NOMO-1 (cell line): Measurements from ENCODE around the gene KRTAP5-3.
"Not testable (repeated sequence)": the region's sequence is repeated elsewhere in the genome, so short reads cannot be mapped to it uniquely, and the experiment has no call there.

ENCODE experiments used
- DNase-seq, 2 experiments: peaks; one replicate each; lab custom pipeline; 2025; ENCODE audit not compliant: unreplicated experiment in 2 of 2; lab: John Stamatoyannopoulos, UW

KRTAP5-3 gene, protein sequence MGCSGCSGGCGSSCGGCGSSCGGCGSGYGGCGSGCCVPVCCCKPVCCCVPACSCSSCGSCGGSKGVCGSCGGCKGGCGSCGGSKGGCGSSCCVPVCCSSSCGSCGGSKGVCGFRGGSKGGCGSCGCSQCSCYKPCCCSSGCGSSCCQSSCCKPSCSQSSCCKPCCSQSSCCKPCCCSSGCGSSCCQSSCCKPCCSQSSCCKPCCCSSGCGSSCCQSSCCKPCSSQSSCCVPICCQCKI

DNA sequence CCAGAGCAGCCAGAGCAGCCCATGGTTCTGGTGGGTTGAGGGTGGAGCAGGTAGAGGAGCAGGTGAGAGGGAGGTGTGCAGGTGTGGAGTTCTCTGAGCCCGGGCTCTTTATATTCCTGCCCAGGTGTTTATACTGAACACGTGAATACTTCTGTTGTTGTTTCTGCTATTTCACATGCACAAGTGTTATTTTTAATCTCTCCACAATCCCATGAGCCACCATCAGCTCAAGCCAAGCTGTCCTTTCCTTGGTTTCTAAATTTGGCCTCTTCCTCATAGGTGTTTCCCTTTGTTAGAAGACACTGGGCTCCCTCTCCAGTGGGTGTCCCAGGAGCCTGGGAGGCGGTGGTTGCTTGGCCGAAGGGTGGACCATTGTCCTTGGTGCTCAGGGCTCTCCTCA, at the start of gene KRTAP5-3:
TSS of gene KRTAP5-3 (minus strand) at position 101 of the 400 bp plus-strand sequence. CDS start at position 23, 78 bp downstream.
- DNase-seq: no peak

DNA sequence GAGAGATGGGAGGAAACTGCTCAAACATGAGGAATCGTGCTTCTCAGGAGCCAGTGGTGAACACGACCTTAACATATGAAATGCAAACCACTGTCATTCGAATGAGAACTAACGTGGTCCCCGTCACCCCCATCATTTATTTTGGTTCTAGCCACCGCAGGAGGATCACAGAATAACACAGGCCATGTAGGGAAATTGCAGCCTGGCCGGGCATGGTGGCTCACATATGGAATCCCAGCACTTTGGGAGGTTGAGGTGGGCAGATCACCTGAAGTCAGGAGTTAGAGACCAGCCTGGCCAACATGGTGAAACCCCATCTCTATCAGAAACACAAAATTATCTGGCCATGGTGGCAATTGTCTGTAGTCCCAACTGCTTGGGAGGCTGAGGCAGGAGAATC, 48.4 kb upstream of the KRTAP5-3 start:
- DNase-seq: no peak

- DNase-seq: no peak
These were observed 47.8 kb upstream of the KRTAP5-3 start for GRCh38 chr11:1656061-1656441.

- no peak for DNase-seq
These were observed 47.2 kb upstream of the KRTAP5-3 start for GRCh38 chr11:1655168-1656060.

DNA sequence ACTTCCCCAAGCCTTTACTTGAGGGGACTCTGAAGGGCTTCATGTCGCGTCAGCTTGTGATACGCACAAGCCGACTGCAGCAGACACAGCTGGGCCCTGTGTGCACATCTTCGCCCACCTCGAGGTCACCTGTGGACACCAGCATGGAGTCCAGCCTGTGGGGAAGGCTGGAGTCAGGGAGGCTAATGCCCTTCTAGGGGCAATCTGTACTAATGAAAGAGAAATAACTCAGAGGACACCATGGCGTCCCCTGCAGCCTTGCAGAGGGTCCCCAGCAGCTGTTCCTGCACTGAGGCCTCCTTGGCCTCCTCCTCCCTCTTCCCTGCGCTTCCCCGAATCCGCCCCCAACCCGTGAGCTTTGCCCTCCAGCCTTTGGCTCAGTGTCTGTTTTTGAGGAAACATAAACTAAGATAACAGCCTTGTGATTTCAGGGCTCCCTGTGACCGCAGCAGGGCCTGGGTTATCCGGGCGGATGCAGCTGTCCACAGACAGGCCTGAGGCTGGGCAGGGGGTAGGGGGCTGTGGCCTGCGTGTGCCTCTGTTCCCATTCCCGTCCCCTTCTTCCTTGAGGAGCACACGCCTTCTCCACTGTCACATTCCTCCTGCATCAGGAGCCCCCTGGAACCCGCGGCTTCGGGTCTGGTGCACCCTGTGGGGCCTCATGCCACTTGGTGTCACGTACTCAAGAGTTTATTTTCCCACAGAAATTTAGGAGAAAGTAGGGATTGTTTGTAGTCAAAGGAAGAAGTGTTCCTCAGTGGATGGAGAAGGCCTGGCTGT, 46.3 kb upstream of the KRTAP5-3 start:
- no peak for DNase-seq

GRCh38 chr11:1653541-1654387, 45.5 kb upstream of the KRTAP5-3 start:
- DNase-seq: no peak

DNA sequence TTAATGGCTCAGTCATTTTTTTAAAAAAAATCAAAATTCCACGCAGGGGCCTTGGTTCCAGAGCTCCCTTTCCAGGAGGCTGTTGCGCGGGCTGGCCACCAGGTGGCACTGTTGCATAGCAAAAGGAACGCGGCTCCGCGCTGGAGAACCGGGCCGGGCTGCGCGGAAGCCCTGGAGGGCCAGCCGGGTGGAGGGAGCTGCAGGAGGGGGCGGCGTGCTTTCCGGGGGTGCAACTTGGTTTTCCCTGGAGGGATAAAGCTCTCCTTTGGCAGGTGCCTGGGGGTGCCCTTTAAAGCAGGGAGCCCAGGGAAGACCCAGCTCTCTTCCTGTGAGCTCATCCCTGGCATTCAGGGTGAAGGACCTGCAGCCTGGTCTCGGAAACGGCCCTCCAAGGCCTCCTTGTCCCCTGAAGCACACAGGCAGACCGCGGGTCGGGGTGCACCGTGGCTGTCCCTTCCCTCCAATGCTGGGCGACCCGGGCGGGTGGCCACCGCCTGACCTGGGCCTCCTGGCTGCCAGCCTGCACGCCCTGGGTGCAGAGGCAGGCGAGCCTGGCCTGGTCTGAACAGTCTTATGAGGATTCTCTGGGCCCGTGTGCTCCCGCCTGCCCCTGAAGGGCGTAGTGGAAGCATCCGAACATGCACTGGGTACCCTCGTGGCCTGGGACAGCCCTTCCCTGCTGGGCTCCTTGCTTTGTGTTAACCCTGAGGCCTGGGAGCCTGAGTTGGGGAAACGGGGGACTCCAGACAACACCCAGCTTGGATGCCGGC, 44.7 kb upstream of the KRTAP5-3 start:
- peak; percentile 10 to 46 for DNase-seq

GRCh38 chr11:1652442-1652770, 44.1 kb upstream of the KRTAP5-3 start:
- DNase-seq: no peak

GRCh38 chr11:1652026-1652425, 43.8 kb upstream of the KRTAP5-3 start:
- DNase-seq: no peak

DNA sequence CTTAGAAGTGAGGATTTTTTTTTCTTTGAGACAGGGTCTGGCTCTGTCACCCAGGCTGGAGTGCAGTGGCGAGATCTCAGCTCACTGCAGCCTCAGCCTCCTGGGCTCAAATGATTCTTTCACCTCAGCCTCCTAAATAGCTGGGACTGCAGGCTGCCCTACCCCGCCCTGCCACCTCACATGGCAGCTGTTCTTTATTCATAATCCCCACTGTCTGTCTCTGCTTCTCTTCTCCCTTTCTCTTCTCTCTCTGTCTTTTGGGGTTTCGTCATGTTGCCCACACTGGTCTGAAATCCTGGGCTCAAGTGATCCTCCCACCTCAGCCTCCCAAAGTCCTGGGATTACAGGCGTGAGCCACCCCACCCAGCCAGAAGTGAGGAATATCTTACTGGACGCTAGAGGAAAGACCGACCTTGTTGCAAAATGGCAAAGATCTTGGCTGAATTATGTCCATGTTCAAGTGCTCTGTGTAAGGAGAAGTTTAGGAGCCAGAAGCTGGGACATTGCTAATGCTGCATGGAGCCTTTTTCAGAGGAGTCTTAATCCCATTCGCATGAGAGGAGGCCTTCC, 43.2 kb upstream of the KRTAP5-3 start:
- DNase-seq: no peak

GRCh38 chr11:1650918-1651262, 42.6 kb upstream of the KRTAP5-3 start:
- no peak for DNase-seq

DNA sequence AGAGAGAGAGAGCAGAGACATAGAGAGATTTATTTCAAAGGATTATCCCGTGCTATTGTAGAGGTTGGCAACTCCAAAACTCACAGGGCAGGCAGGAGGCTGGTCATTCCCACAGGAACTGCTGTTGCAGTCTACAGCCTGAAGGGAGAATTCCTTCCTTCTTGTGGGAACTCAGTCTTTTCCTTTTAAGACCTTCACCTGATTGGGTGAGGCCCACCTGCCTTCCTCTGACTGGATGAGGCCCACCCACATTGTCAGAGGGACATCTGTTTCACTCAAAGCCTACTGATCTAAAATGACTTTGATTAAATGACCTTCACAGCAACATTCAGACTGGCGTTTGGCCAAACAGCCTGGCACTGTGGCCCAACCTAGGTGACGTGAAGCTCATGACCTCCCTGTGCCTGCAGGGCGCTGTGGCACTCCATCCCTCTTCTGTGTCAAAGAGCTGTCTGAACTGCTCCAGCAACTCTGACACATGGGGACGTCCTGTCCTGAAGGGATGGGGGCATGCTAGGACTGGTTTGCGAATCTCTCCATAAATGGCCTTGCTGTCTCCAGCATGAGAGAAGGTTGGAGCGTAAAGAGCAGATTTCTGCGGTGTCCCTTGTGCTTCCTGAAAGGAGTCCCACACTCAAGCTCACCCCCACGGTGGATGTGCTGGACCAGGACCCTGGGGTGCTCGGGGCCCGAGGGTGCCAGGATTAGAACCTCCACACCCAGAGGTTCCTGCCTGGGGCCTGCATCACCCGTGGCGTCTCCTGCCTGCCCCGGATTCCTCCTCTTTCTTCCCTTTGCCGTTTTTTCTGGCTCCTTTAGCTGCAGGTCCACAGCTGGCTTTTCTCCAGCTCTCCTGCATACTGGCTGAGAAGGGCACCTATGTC, 42.0 kb upstream of the KRTAP5-3 start:
- DNase-seq: no peak

GRCh38 chr11:1648653-1649420, 40.6 kb upstream of the KRTAP5-3 start:
- DNase-seq: no peak

DNA sequence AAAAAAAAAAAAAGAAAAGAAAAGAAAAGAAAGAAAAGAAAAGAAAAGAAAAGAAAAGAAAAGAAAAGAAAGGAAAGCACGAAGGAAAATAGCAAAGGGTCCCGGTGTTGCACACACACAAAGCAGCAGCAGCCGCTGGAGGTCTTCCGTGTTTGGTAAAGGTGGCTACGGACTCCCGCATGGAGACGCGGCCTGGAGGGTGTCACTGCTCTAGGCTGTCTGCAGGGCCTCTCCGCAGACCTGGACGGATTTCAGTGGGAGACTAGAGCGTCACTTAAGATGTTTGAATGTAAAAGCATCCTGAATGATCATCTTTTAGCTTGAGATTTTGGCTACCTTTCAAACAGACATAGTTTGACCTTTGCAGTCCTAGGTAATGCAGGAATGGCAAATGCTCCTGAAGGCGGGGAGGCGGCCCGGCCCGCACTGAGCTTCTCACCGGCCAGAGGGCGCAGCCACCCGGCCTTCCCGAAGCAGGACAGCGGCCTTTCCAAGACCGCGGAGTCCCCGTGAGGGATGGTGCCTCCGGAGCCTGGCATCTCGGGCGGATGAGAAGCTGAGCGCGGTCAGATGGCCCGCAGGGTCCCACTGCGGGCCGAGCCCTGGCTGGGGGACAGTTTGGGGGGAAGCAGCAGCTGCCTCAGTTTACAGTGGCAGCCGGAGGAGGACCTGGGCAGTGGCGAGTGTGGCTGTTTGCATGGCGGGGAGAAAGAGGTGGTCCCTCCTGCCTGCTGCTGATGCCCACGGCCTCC, 39.8 kb upstream of the KRTAP5-3 start:
- DNase-seq: no peak

DNA sequence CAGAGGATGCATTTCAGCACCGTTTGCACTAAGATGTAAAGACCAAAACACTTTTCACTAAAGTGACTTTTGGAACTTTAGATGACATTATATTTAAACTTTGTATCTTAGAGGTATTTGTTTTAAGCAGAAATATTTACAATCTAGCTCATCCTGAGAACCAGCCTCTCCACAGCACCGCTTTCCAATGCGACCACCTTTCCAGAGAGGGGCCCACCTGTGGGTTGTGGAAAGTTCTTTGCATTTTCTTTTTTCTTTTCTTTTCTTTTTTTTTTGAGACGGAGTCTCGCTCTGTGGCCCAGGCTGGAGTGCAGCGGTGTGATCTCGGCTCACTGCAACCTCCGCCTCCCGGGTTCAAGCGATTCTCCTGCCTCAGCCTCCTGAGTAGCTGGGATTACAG, 38.3 kb upstream of the KRTAP5-3 start:
- not testable (repeated sequence) for DNase-seq

GRCh38 chr11:1645357-1645821, 37.1 kb upstream of the KRTAP5-3 start:
- no peak for DNase-seq
